Heart left ventricle (tissue), 16 donors: Measurements from ENCODE around the gene RBM44. TPM values are rescaled to one million over a fixed set of nuclear protein-coding genes. Genes with fewer than 3 reads are reported as not detected.
"Not testable (repeated sequence)": the region's sequence is repeated elsewhere in the genome, so short reads cannot be mapped to it uniquely, and the experiment has no call there.

Experiments used
- ATAC-seq, 4 donors: fragments of 200-7000 bp; cut with Tn5 transposase; one replicate each; pipeline ENCODE4 v1.9.1; 2020 to 2022; ENCODE audit warnings: moderate library complexity in 4 of 4, mild to moderate bottlenecking in 3 of 4, moderate number of reproducible peaks in 1 of 4
- DNase-seq, 5 donors: peaks; one replicate each; pipeline ENCODE4 v3.0.0-alpha.2; 2020
- H3K27ac ChIP-seq, 12 donors: fragments of 200-600 bp; sonication (generic) in 4 of 12; one replicate each; pipeline versions ENCODE4 v1.5.0 to v1.8.0; 2016 to 2022; ENCODE audit warnings: mild to moderate bottlenecking in 2 of 12
- H3K27me3 ChIP-seq, 9 donors: fragments of 200-600 bp; sonication (generic) in 2 of 9; one replicate each; pipeline versions ENCODE4 v1.5.1 to v1.8.0; 2016 to 2022; ENCODE audit warnings: mild to moderate bottlenecking in 3 of 9
- H3K36me3 ChIP-seq, 9 donors: fragments of 200-600 bp; sonication (generic) in 2 of 9; one replicate each; pipeline versions ENCODE4 v1.5.0 to v1.8.0; 2018 to 2022; ENCODE audit warnings: mild to moderate bottlenecking in 2 of 9
- H3K4me1 ChIP-seq, 12 donors: fragments of 200-600 bp; sonication (generic) in 4 of 12; one replicate each; pipeline versions ENCODE4 v1.5.0 to v1.8.0; 2016 to 2022; ENCODE audit warnings: mild to moderate bottlenecking in 3 of 12
- H3K4me3 ChIP-seq, 12 donors: fragments of 200-600 bp; sonication (generic) in 4 of 12; one replicate each; pipeline versions ENCODE4 v1.5.0 to v1.8.0; 2017 to 2022; ENCODE audit warnings: mild to moderate bottlenecking in 9 of 12, moderate library complexity in 4 of 12
- H3K9me3 ChIP-seq, 12 donors: fragments of 200-600 bp; sonication (generic) in 4 of 12; one replicate each; pipeline versions ENCODE4 v1.5.0 to v1.8.0; 2016 to 2022; ENCODE audit warnings: mild to moderate bottlenecking in 1 of 12
- POLR2A ChIP-seq, 2 donors: fragments of 450-650 bp; IDR thresholded peaks; one replicate each; pipeline ENCODE4 v1.6.1; 2017; ENCODE audit warnings: antibody characterized with exemption in 2 of 2, mild to moderate bottlenecking in 2 of 2, moderate library complexity in 2 of 2
- WGBS, 4 donors: extraction: QIAGEN DNeasy Blood & Tissue Kit in 2 of 4; methylation state at CpG; one replicate each; pipeline versions ENCODE4 v1.1.5 to v1.1.7; 2013 to 2018; 5-methylcytosine and 5-hydroxymethylcytosine counted together
- intact Hi-C, 10 donors: fragments of 100-400 bp; cut with DNase I; formaldehyde crosslinking; loops; one replicate each; pipeline versions ENCODE4 v1.11.1 to v1.14.2; 2022
- polyA plus RNA-seq, 2 donors: library from polyadenylated mRNA; stranded (reverse); fragments of 200-250 nt; gene quantifications; one replicate each; pipeline ENCODE4 v1.2.3, GENCODE V29; 2013
- total RNA-seq, 9 donors: library from RNA; depleted of rRNA in 2 of 9; stranded (reverse); fragments of >200 nt in 2 of 9; fragmentation: NEBNext Ultra II Directional in 3 of 9; extraction: Animal tissue kit (Norgen Biotek cat#: 25700) in 3 of 9; gene quantifications; one replicate each; pipeline versions ENCODE4 v1.1.0 to v1.2.4, GENCODE V29; 2016 to 2023
- TF ChIP-seq, protein P1 (sequence below), 12 donors: fragments of 200-600 bp; sonication (generic) in 4 of 12; IDR thresholded peaks; one replicate each; pipeline versions ENCODE4 v1.5.0 to v1.8.0; 2018 to 2022; ENCODE audit warnings: antibody characterized with exemption in 12 of 12, mild to moderate bottlenecking in 5 of 12
- donor health status: ischemic (EF 13 %, LVEDD 7.1; RV severe dilation, severe dysfunction).
- donor health status: healthy with polysubstance abuse.
- donor health status: DM: no; HTN: yes; CAD: no.
- donor health status: DM: no; HTN: no; CAD: no.
- donor health status: ischemic (EF 25% LVEDD 6.9; RV normal size, moderate dysfunction).
- donor health status: ischemic (EF 25% LVEDD 5.7; RV mildly dilated, moderate dysfunction).
- donor health status: healthy.
- donor health status: DM: yes; HTN: yes; CAD: no.
- donor health status: ischemic (EF 35%, LVEDD 5.7; RV mildly dilated, moderate dysfunction).
- donor health status: nonischemic (EF 11% LVEDD 7.7; RV severe dilation, severe dysfunction).
- donor health status: DM: yes; HTN: yes; CAD: no.
- donor health status: PGD.
- donor health status: ischemic (EF 29% LVEDD 5.4; RV normal size, mild dysfunction).
- donor health status: nonischemic (EF 23%, LVEDD 6.1; RV moderate dilation, normal function).

Gene RBM44
- total and polyA plus RNA-seq, 11 donors, result 0.16 to 0.94 (median 0.44) TPM

DNA sequence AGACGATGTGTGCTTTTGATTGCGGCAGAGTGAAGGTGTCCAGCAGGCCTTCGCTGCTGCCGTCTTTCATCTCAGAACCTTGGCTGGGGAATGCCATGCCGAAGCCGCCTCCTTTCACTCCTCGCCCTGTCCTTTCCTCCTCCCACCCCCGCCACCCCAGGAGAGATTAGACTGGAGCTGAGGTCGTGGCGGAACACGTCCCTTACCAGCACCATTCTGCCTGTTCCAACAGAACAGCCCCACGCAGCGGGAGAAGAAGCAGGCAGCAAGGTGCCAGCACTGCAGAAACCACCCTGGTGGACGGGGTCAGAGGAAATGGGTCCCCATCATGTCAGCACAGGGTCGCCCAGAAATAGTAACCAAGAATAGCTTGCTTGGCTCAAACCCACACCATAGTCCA, 24.8 kb upstream of the RBM44 start:
- ATAC-seq (peak in 3 of 4 donors; percentile 27 to 66 (median 45)), DNase-seq (no peak)
- Histone ChIP-seq H3K4me3 (no peak overlapping the region), H3K36me3 (peaks cover 2 to 100% (median 97%) of the 10 kb centered on the region in 9 donors), H3K4me1 (peaks cover 0 to 12% (median 0%) of the 10 kb centered on the region in 12 donors), H3K27me3 (no peaks in the 10 kb centered on the region), H3K9me3 (no peaks in the 10 kb centered on the region), H3K27ac (peak overlapping the region in 2 of 12 donors; percentile 20 to 24)
- intact Hi-C loops, result no loop called here
- WGBS, 4 donors, result 70 to 86% (median 75%) methylated on average over 13 to 15 of the region's 15 CpGs
- TF ChIP-seq, protein P1, sequence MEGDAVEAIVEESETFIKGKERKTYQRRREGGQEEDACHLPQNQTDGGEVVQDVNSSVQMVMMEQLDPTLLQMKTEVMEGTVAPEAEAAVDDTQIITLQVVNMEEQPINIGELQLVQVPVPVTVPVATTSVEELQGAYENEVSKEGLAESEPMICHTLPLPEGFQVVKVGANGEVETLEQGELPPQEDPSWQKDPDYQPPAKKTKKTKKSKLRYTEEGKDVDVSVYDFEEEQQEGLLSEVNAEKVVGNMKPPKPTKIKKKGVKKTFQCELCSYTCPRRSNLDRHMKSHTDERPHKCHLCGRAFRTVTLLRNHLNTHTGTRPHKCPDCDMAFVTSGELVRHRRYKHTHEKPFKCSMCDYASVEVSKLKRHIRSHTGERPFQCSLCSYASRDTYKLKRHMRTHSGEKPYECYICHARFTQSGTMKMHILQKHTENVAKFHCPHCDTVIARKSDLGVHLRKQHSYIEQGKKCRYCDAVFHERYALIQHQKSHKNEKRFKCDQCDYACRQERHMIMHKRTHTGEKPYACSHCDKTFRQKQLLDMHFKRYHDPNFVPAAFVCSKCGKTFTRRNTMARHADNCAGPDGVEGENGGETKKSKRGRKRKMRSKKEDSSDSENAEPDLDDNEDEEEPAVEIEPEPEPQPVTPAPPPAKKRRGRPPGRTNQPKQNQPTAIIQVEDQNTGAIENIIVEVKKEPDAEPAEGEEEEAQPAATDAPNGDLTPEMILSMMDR (IDR thresholded peaks at IDR 0.05), result no peak
- no peak for TF ChIP-seq POLR2A (IDR thresholded peaks at IDR 0.05)

DNA sequence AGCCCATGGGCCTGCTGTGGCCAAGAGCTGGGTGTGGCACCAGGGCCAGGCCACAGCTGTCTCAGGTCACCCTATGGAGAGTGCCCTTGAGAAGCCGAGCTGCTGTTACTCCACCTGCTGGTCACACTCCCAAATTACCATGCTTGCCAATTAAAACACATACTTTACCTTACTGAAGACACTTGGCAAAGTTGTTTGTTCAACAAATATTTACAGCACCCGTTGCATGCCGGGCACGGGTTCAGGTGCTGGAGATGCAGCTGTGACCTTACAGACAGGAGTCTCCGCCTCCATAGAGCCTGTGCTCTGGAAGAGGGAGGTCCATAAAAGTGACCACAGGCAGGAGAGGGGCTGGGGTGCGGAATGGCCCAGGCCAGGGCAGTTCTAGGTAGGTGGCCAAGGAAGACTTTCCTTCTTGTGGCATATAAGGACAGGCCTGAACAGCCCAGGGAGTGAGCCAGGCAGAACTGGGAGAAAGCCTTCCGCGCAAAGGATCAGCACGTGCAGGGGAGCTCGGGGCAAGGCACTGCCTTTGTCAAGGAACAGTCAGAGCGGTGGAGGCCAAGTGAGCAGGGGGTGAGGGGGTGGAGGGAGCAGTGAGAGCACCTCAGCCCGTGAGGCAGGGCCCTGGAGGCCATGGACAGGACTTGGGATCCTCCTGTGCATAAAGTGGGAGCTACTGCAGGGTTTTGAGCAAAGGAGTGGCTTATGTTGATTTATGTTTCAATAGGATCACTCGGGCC, 23.6 kb upstream of the RBM44 start:
- Histone ChIP-seq H3K36me3 (peaks cover 5 to 100% (median 98%) of the 10 kb centered on the region in 9 donors), H3K27me3 (no peaks in the 10 kb centered on the region), H3K4me1 (peaks cover 0 to 12% (median 0%) of the 10 kb centered on the region in 12 donors), H3K4me3 (no peak overlapping the region), H3K27ac (peak overlapping the region in 1 of 12 donors; percentile 20), H3K9me3 (no peaks in the 10 kb centered on the region)
- intact Hi-C loops, result no loop called here
- TF ChIP-seq, protein P1 (IDR thresholded peaks at IDR 0.05), result peak; percentile 43 to 71 (median 58)
- TF ChIP-seq POLR2A (IDR thresholded peaks at IDR 0.05), result no peak
- WGBS, 4 donors, result 80 to 85% (median 82%) methylated on average over 13 of the region's 13 CpGs
- ATAC-seq (peak; percentile 46 to 83 (median 78)), DNase-seq (peak in 2 of 5 donors; percentile 48 to 49)

DNA sequence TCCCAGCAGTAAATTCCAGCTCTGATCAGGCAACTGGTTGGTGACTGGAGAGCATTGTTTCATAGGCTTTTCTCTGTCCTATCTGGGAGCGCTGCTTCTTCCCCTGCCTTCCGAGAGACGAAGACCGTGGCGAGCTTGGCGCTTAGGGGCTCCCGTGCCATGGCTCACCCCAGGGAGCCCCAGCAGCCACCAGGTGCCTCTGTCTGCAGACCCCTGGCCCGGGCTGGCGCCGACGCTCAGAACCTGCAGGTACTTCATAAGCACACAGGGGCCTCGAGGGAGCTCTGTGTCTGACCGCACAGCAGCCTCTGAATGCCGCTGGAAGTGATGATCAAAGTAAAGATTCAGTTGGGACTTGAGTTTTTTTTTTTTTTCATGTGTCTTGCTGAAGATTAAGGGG, 19.1 kb upstream of the RBM44 start:
- no peak for DNase-seq
- H3K36me3 ChIP-seq, result peaks cover 12 to 86% (median 81%) of the 10 kb centered on the region in 9 donors
- 92 to 96% (median 94%) methylated on average over 14 of the region's 14 CpGs for WGBS, 4 donors

DNA sequence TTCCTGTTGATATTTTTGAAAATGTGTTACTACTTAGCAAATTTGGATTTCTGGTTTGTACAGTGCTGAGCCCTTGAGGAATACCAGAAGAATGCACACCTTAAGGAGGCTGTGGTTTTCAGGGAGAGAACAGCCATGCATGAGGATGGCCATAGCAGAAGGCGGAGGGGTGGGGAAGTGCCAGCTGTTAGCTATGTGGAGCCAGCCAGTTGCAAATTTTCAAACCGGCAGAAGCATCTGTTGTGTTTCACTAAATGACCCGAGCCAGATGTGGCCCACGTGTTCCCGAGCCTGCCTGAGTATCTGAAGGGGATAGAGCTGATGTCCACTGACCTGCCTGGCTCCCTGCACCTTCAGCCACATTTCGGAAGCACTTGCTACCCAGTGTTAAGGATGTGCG, 16.4 kb upstream of the RBM44 start:
- TF ChIP-seq, protein P1 (IDR thresholded peaks at IDR 0.05), result no peak
- TF ChIP-seq POLR2A (IDR thresholded peaks at IDR 0.05), result no peak
- H3K9me3 ChIP-seq, result peaks cover 0 to 13% (median 6%) of the 10 kb centered on the region in 12 donors
- DNase-seq, result no peak
- ATAC-seq, result peak in 1 of 4 donors; percentile 9
- no peak overlapping the region for H3K4me3 ChIP-seq
- intact Hi-C loops, result no loop called here
- H3K27me3 ChIP-seq, result no peaks in the 10 kb centered on the region
- peaks cover 12 to 67% (median 56%) of the 10 kb centered on the region in 9 donors for H3K36me3 ChIP-seq
- no peak overlapping the region for H3K27ac ChIP-seq
- H3K4me1 ChIP-seq, result no peaks in the 10 kb centered on the region
- WGBS, 4 donors, result 82 to 92% (median 88%) methylated on average over 5 to 7 of the region's 7 CpGs

More for the DNA sequence above, 19.1 kb upstream of the RBM44 start:
- no peak for ATAC-seq
- Histone ChIP-seq H3K27me3 (no peaks in the 10 kb centered on the region), H3K4me3 (no peak overlapping the region), H3K9me3 (no peaks in the 10 kb centered on the region), H3K27ac (no peak overlapping the region), H3K4me1 (peaks cover 0 to 5% (median 0%) of the 10 kb centered on the region in 12 donors)
- TF ChIP-seq, protein P1 (IDR thresholded peaks at IDR 0.05), result no peak
- no peak for TF ChIP-seq POLR2A (IDR thresholded peaks at IDR 0.05)
- intact Hi-C loops, result no loop called here

DNA sequence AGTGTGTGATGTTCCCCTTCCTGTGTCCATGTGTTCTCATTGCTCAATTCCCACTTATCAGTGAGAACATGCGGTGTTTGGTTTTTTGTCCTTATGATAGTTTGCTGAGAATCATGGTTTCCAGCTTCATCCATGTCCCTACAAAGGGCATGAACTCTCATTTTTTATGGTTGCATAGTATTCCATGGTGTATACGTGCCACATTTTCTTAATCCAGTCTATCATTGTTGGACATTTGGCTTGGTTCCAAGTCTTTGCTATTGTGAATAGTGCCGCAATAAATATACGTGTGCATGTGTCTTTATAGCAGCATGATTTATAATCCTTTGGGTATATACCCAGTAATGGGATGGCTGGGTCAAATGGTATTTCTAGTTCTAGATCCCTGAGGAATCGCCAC, 14.9 kb upstream of the RBM44 start:
- H3K4me3 ChIP-seq, DNase-seq, H3K27me3 ChIP-seq, intact Hi-C loops, ATAC-seq, H3K27ac ChIP-seq, H3K4me1 ChIP-seq: not testable (repeated sequence)
- 80 to 98% (median 96%) methylated on average over 2 to 4 of the region's 5 CpGs for WGBS, 4 donors
- H3K9me3 ChIP-seq, result peaks cover 0 to 15% (median 8%) of the 10 kb centered on the region in 12 donors
- H3K36me3 ChIP-seq, result peaks cover 10 to 52% (median 42%) of the 10 kb centered on the region in 9 donors
